ENCODE data around the gene AXDND1.

GRCh38 chr1:179384027-179384426 is 18.3 kb downstream of the AXDND1 start:
- TF ChIP-seq, protein P1, sequence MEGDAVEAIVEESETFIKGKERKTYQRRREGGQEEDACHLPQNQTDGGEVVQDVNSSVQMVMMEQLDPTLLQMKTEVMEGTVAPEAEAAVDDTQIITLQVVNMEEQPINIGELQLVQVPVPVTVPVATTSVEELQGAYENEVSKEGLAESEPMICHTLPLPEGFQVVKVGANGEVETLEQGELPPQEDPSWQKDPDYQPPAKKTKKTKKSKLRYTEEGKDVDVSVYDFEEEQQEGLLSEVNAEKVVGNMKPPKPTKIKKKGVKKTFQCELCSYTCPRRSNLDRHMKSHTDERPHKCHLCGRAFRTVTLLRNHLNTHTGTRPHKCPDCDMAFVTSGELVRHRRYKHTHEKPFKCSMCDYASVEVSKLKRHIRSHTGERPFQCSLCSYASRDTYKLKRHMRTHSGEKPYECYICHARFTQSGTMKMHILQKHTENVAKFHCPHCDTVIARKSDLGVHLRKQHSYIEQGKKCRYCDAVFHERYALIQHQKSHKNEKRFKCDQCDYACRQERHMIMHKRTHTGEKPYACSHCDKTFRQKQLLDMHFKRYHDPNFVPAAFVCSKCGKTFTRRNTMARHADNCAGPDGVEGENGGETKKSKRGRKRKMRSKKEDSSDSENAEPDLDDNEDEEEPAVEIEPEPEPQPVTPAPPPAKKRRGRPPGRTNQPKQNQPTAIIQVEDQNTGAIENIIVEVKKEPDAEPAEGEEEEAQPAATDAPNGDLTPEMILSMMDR (IDR thresholded peaks at IDR 0.05) = no peak
- TF ChIP-seq POLR2A (IDR thresholded peaks at IDR 0.05) = no peak
